Neural crest cell (in vitro differentiated cells): ENCODE data around the gene MMEL1. TPM values are rescaled to one million over a fixed set of nuclear protein-coding genes. Genes with fewer than 3 reads are reported as not detected.

Source experiments
- DNase-seq: peaks from one replicate; pipeline ENCODE4 v3.0.0; 2021; ENCODE audit warnings: low read depth, mixed read lengths, low spot score
- H3K27ac Mint-ChIP-seq: one replicate; pipeline ENCODE4 v1.8.0; 2021; ENCODE audit warnings: mild to moderate bottlenecking, mixed read lengths; ENCODE audit not compliant: unreplicated experiment
- H3K27me3 Mint-ChIP-seq: 2 replicates; pipeline ENCODE4 v1.8.0; 2021; ENCODE audit warnings: low read depth, mild to moderate bottlenecking, mixed read lengths
- H3K36me3 Mint-ChIP-seq: 2 replicates; pipeline ENCODE4 v1.8.0; 2021; ENCODE audit warnings: low read depth, mild to moderate bottlenecking, mixed read lengths
- H3K4me1 Mint-ChIP-seq: 2 replicates; pipeline ENCODE4 v1.8.0; 2021; ENCODE audit warnings: mixed read lengths
- H3K4me3 Mint-ChIP-seq: one replicate; pipeline ENCODE4 v1.8.0; 2021; ENCODE audit warnings: mild to moderate bottlenecking, mixed read lengths
- H3K9me3 Mint-ChIP-seq: 2 replicates; pipeline ENCODE4 v1.8.0; 2021; ENCODE audit warnings: mixed read lengths
- CTCF ChIP-seq: fragments of 200-600 bp; sonication (generic); conservative IDR thresholded peaks from 2 replicates; pipeline ENCODE4 v1.5.0; 2021; ENCODE audit warnings: antibody characterized with exemption, mild to moderate bottlenecking
- total RNA-seq: library from RNA; stranded (reverse); gene quantifications from 2 replicates; pipeline ENCODE4 v1.2.1, GENCODE V29; 2021

The MMEL1 gene
- total RNA-seq, 1 donor from 2014 or later = 0.51 TPM

GRCh38 chr1:2602311-2602835 is 30.4 kb downstream of the MMEL1 start:
- peak overlapping the region; percentile 39 for H3K27ac Mint-ChIP-seq
- peaks cover 4% of the 10 kb centered on the region for H3K9me3 Mint-ChIP-seq
- H3K27me3 Mint-ChIP-seq = peaks cover 13% of the 10 kb centered on the region
- no peak for TF ChIP-seq CTCF
- no peaks in the 10 kb centered on the region for H3K36me3 Mint-ChIP-seq
- H3K4me3 Mint-ChIP-seq = no peak overlapping the region
- H3K4me1 Mint-ChIP-seq = no peaks in the 10 kb centered on the region
- DNase-seq = no peak

- no peaks in the 10 kb centered on the region for H3K4me1 Mint-ChIP-seq
- peaks cover 13% of the 10 kb centered on the region for H3K27me3 Mint-ChIP-seq
- H3K4me3 Mint-ChIP-seq = no peak overlapping the region
- no peak overlapping the region for H3K27ac Mint-ChIP-seq
- H3K36me3 Mint-ChIP-seq = no peaks in the 10 kb centered on the region
- DNase-seq = no peak
- TF ChIP-seq CTCF = no peak
- peaks cover 4% of the 10 kb centered on the region for H3K9me3 Mint-ChIP-seq
Measured at GRCh38 chr1:2601721-2602303, 31.0 kb downstream of the MMEL1 start.

GRCh38 chr1:2598329-2598931 is 34.4 kb downstream of the MMEL1 start:
- H3K27me3 Mint-ChIP-seq = peaks cover 13% of the 10 kb centered on the region
- no peak overlapping the region for H3K27ac Mint-ChIP-seq
- H3K9me3 Mint-ChIP-seq = peaks cover 4% of the 10 kb centered on the region
- DNase-seq = no peak
- no peak for TF ChIP-seq CTCF
- H3K4me3 Mint-ChIP-seq = no peak overlapping the region
- no peaks in the 10 kb centered on the region for H3K36me3 Mint-ChIP-seq
- no peaks in the 10 kb centered on the region for H3K4me1 Mint-ChIP-seq

DNA sequence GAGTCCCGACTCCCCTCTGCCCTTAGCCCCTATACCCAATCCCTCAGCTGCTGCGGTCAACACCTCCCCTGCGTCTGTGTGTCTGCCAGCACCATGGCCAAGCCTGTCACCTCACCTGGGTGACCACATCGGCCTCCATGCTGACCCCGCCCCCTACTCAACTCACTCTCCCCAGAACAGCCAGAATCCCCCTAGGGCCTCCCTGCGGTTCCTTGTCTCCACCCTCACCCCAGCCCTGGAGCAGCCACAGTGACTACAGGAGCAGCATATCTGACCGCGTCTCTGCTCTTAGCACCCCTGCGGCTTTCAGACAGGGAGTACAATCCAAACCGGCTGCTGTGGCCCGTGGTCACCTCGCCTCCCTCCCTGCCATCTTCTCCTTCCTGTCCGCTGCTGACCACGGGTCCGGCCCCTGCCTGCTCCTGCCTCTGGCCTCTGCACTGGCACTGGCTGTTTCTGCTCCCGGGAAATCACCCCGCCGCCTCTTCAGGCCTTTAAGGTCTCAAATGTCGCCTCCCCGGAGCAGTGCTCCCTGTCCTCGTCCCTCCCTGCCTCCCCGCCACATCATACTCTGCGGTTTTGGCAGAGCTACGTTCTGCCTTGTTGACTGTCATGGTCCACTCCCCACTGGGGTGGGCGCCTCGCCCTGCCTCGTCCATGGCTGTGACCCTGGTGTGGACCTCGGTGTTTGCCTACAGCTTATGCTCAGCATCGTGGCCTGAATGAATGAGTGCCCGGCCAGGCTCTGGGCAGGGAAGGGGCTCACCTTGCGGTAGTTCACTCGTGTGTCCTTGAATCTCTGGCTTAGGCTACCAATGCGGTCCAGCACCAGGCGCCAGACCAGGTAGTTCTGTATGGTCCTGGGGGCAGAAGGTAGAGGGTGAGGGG is 35.1 kb downstream of the MMEL1 start:
- DNase-seq = no peak

More for the DNA sequence above, 35.1 kb downstream of the MMEL1 start:
- no peak for TF ChIP-seq CTCF
- no peaks in the 10 kb centered on the region for H3K36me3 Mint-ChIP-seq
- peaks cover 4% of the 10 kb centered on the region for H3K9me3 Mint-ChIP-seq
- no peak overlapping the region for H3K4me3 Mint-ChIP-seq
- no peaks in the 10 kb centered on the region for H3K4me1 Mint-ChIP-seq
- H3K27me3 Mint-ChIP-seq = peaks cover 11% of the 10 kb centered on the region
- peak overlapping the region; percentile 83 for H3K27ac Mint-ChIP-seq
